ENCODE data around the gene CBX7. TPM values are rescaled to one million over a fixed set of nuclear protein-coding genes. Genes with fewer than 3 reads are reported as not detected.

The CBX7 gene
- total and polyA plus RNA-seq, 5 donors, result 68.1 to 97.9 (median 72.5) TPM

- H3K4me3 ChIP-seq (ENCODE audit: low read length), result peak overlapping the region; percentile 88
- DNase-seq (peak in 1 of 3 donors; percentile 71), ATAC-seq (peak; percentile 2 to 30)
- H3K27ac ChIP-seq (ENCODE audit: low read length), result peak overlapping the region; percentile 32
- peaks cover 8% of the 10 kb centered on the region for H3K4me1 ChIP-seq (ENCODE audit: control insufficient read depth, insufficient read depth, low read length)
- intact Hi-C loops (cut with DNase I), result no loop called here
- H3K27me3 ChIP-seq (ENCODE audit: control insufficient read depth, insufficient read depth), result no peaks in the 10 kb centered on the region
- WGBS, result 18% methylated on average over 22 of the region's 22 CpGs
- no peaks in the 10 kb centered on the region for H3K9me3 ChIP-seq (ENCODE audit: control insufficient read depth, low read length)
These were observed 8.2 kb downstream of the CBX7 start for GRCh38 chr22:39144101-39144767.

- no peak for DNase-seq
- WGBS, result 92% methylated on average over 14 of the region's 14 CpGs
These were observed 10.3 kb downstream of the CBX7 start for GRCh38 chr22:39142088-39142680.

GRCh38 chr22:39139933-39140332 lies 12.5 kb downstream of the CBX7 start:
- Histone ChIP-seq H3K4me3 (ENCODE audit: low read length) (no peak overlapping the region), H3K27ac (ENCODE audit: low read length) (no peak overlapping the region), H3K27me3 (ENCODE audit: control insufficient read depth, insufficient read depth) (no peaks in the 10 kb centered on the region), H3K4me1 (ENCODE audit: control insufficient read depth, insufficient read depth, low read length) (peaks cover 3% of the 10 kb centered on the region), H3K9me3 (ENCODE audit: control insufficient read depth, low read length) (no peaks in the 10 kb centered on the region)
- 76% methylated on average over 7 of the region's 7 CpGs for WGBS
- ATAC-seq (no peak), DNase-seq (no peak)
- intact Hi-C loops (cut with DNase I), result no loop called here

More at GRCh38 chr22:39142088-39142680, 10.3 kb downstream of the CBX7 start:
- peaks cover 8% of the 10 kb centered on the region for H3K4me1 ChIP-seq (ENCODE audit: control insufficient read depth, insufficient read depth, low read length)
- no peaks in the 10 kb centered on the region for H3K27me3 ChIP-seq (ENCODE audit: control insufficient read depth, insufficient read depth)
- no peaks in the 10 kb centered on the region for H3K9me3 ChIP-seq (ENCODE audit: control insufficient read depth, low read length)
- H3K27ac ChIP-seq (ENCODE audit: low read length), result peak overlapping the region; percentile 28
- no peak for ATAC-seq
- H3K4me3 ChIP-seq (ENCODE audit: low read length), result no peak overlapping the region
- intact Hi-C loops (cut with DNase I), result no loop called here

- ATAC-seq, result no peak
- peaks cover 3% of the 10 kb centered on the region for H3K4me1 ChIP-seq (ENCODE audit: control insufficient read depth, insufficient read depth, low read length)
- no peak overlapping the region for H3K27ac ChIP-seq (ENCODE audit: low read length)
- H3K9me3 ChIP-seq (ENCODE audit: control insufficient read depth, low read length), result no peaks in the 10 kb centered on the region
- no peaks in the 10 kb centered on the region for H3K27me3 ChIP-seq (ENCODE audit: control insufficient read depth, insufficient read depth)
- no peak for DNase-seq
- H3K4me3 ChIP-seq (ENCODE audit: low read length), result no peak overlapping the region
- intact Hi-C loops (cut with DNase I), result no loop called here
- WGBS, result 82% methylated on average over 14 of the region's 14 CpGs
These were observed 14.0 kb downstream of the CBX7 start for GRCh38 chr22:39138357-39138997.

- peaks cover 1% of the 10 kb centered on the region for H3K4me1 ChIP-seq (ENCODE audit: control insufficient read depth, insufficient read depth, low read length)
- no peaks in the 10 kb centered on the region for H3K27me3 ChIP-seq (ENCODE audit: control insufficient read depth, insufficient read depth)
- DNase-seq, result no peak
- H3K9me3 ChIP-seq (ENCODE audit: control insufficient read depth, low read length), result no peaks in the 10 kb centered on the region
- no peak overlapping the region for H3K27ac ChIP-seq (ENCODE audit: low read length)
- intact Hi-C loops (cut with DNase I), result no loop called here
- 88% methylated on average over 8 of the region's 8 CpGs for WGBS
- no peak overlapping the region for H3K4me3 ChIP-seq (ENCODE audit: low read length)
- no peak for ATAC-seq
These were observed 16.2 kb downstream of the CBX7 start for GRCh38 chr22:39136317-39136716.

GRCh38 chr22:39135092-39135896 lies 17.2 kb downstream of the CBX7 start:
- intact Hi-C loops (cut with DNase I), result no loop called here
- ATAC-seq (peak; percentile 50 to 61), DNase-seq (peak in 2 of 3 donors; percentile 74 to 81)
- Histone ChIP-seq H3K4me1 (ENCODE audit: control insufficient read depth, insufficient read depth, low read length) (peaks cover 5% of the 10 kb centered on the region), H3K9me3 (ENCODE audit: control insufficient read depth, low read length) (no peaks in the 10 kb centered on the region), H3K4me3 (ENCODE audit: low read length) (no peak overlapping the region), H3K27ac (ENCODE audit: low read length) (no peak overlapping the region), H3K27me3 (ENCODE audit: control insufficient read depth, insufficient read depth) (no peaks in the 10 kb centered on the region)
- 50% methylated on average over 15 of the region's 15 CpGs for WGBS

GRCh38 chr22:39134366-39135091 lies 18.0 kb downstream of the CBX7 start:
- Histone ChIP-seq H3K27ac (ENCODE audit: low read length) (no peak overlapping the region), H3K9me3 (ENCODE audit: control insufficient read depth, low read length) (no peaks in the 10 kb centered on the region), H3K4me3 (ENCODE audit: low read length) (no peak overlapping the region), H3K4me1 (ENCODE audit: control insufficient read depth, insufficient read depth, low read length) (peaks cover 5% of the 10 kb centered on the region), H3K27me3 (ENCODE audit: control insufficient read depth, insufficient read depth) (no peaks in the 10 kb centered on the region)
- ATAC-seq, result no peak
- intact Hi-C loops (cut with DNase I), result no loop called here
- no peak for DNase-seq
- 89% methylated on average over 35 of the region's 35 CpGs for WGBS

- WGBS, result 86% methylated on average over 17 of the region's 17 CpGs
- intact Hi-C loops (cut with DNase I), result no loop called here
- Histone ChIP-seq H3K27me3 (ENCODE audit: control insufficient read depth, insufficient read depth) (no peaks in the 10 kb centered on the region), H3K4me3 (ENCODE audit: low read length) (no peak overlapping the region), H3K9me3 (ENCODE audit: control insufficient read depth, low read length) (no peaks in the 10 kb centered on the region), H3K27ac (ENCODE audit: low read length) (no peak overlapping the region), H3K4me1 (ENCODE audit: control insufficient read depth, insufficient read depth, low read length) (peaks cover 5% of the 10 kb centered on the region)
- no peak for ATAC-seq
- no peak for DNase-seq
These were observed 18.6 kb downstream of the CBX7 start for GRCh38 chr22:39133871-39134270.

GRCh38 chr22:39132871-39133524 lies 19.5 kb downstream of the CBX7 start:
- no peak for DNase-seq
- WGBS, result 92% methylated on average over 22 of the region's 22 CpGs
- peaks cover 5% of the 10 kb centered on the region for H3K4me1 ChIP-seq (ENCODE audit: control insufficient read depth, insufficient read depth, low read length)
- intact Hi-C loops (cut with DNase I), result no loop called here
- no peak overlapping the region for H3K27ac ChIP-seq (ENCODE audit: low read length)
- H3K27me3 ChIP-seq (ENCODE audit: control insufficient read depth, insufficient read depth), result no peaks in the 10 kb centered on the region
- no peak for ATAC-seq
- no peaks in the 10 kb centered on the region for H3K9me3 ChIP-seq (ENCODE audit: control insufficient read depth, low read length)
- no peak overlapping the region for H3K4me3 ChIP-seq (ENCODE audit: low read length)

GRCh38 chr22:39132281-39132680 lies 20.2 kb downstream of the CBX7 start:
- WGBS, result 89% methylated on average over 6 of the region's 6 CpGs
- DNase-seq (no peak), ATAC-seq (no peak)
- Histone ChIP-seq H3K27me3 (ENCODE audit: control insufficient read depth, insufficient read depth) (no peaks in the 10 kb centered on the region), H3K4me1 (ENCODE audit: control insufficient read depth, insufficient read depth, low read length) (peaks cover 5% of the 10 kb centered on the region), H3K4me3 (ENCODE audit: low read length) (no peak overlapping the region), H3K9me3 (ENCODE audit: control insufficient read depth, low read length) (no peaks in the 10 kb centered on the region), H3K27ac (ENCODE audit: low read length) (no peak overlapping the region)
- intact Hi-C loops (cut with DNase I), result no loop called here
